ENCODE results near the gene ZNF763. TPM values are rescaled to one million over a fixed set of nuclear protein-coding genes. Genes with fewer than 3 reads are reported as not detected.
"Not testable (repeated sequence)": the region's sequence is repeated elsewhere in the genome, so short reads cannot be mapped to it uniquely, and the experiment has no call there.

Gene ZNF763
- total RNA-seq, 4 donors from 2014 or later, result 1.9 to 5.6 (median 3.8) TPM

- TF ChIP-seq EP300 (IDR thresholded peaks at IDR 0.05) (no peak), POLR2A (IDR thresholded peaks at IDR 0.05) (no peak), POLR2AphosphoS5 (IDR thresholded peaks at IDR 0.05) (no peak), CTCF (IDR thresholded peaks at IDR 0.05) (no peak)
- Histone ChIP-seq H3K27me3 (no peaks in the 10 kb centered on the region), H3K4me1 (no peaks in the 10 kb centered on the region), H3K27ac (no peak overlapping the region), H3K4me3 (no peak overlapping the region), H3K36me3 (peaks cover 87% of the 10 kb centered on the region), H3K9me3 (peaks cover 73% of the 10 kb centered on the region)
- DNase-seq (ENCODE audit: low spot score in 2 of 2), result no peak
- 95% methylated on average over 2 of the region's 4 CpGs for WGBS
These were observed 20.2 kb upstream of the ZNF763 start for GRCh38 chr19:11944656-11945055.

GRCh38 chr19:11948646-11949045, 16.2 kb upstream of the ZNF763 start:
- TF ChIP-seq POLR2A (IDR thresholded peaks at IDR 0.05), result no peak
- no peak for TF ChIP-seq CTCF (IDR thresholded peaks at IDR 0.05)
- TF ChIP-seq EP300 (IDR thresholded peaks at IDR 0.05), result no peak
- TF ChIP-seq POLR2AphosphoS5 (IDR thresholded peaks at IDR 0.05), result no peak
- H3K27me3 ChIP-seq, result no peaks in the 10 kb centered on the region
- no peaks in the 10 kb centered on the region for H3K4me1 ChIP-seq
- peaks cover 68% of the 10 kb centered on the region for H3K36me3 ChIP-seq
- WGBS, result 98% methylated on average over 3 of the region's 3 CpGs
- peaks cover 75% of the 10 kb centered on the region for H3K9me3 ChIP-seq
- DNase-seq (ENCODE audit: low spot score in 2 of 2), result no peak
- no peak overlapping the region for H3K27ac ChIP-seq
- no peak overlapping the region for H3K4me3 ChIP-seq

DNA sequence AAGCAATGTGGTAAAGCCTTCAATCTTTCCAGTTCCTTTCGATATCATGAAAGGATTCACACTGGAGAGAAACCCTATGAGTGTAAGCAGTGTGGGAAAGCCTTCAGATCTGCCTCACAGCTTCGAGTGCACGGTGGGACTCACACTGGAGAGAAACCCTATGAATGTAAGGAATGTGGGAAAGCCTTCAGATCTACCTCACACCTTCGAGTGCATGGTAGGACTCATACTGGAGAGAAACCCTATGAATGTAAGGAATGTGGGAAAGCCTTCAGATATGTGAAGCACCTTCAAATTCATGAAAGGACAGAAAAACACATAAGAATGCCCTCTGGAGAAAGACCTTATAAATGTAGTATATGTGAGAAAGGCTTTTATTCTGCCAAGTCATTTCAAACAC, 15.6 kb upstream of the ZNF763 start:
- Histone ChIP-seq H3K27me3 (no peaks in the 10 kb centered on the region), H3K4me1 (no peaks in the 10 kb centered on the region), H3K9me3 (peaks cover 72% of the 10 kb centered on the region), H3K4me3 (no peak overlapping the region), H3K36me3 (peaks cover 64% of the 10 kb centered on the region), H3K27ac (no peak overlapping the region)
- TF ChIP-seq EP300 (IDR thresholded peaks at IDR 0.05) (no peak), POLR2A (IDR thresholded peaks at IDR 0.05) (no peak), CTCF (IDR thresholded peaks at IDR 0.05) (no peak), POLR2AphosphoS5 (IDR thresholded peaks at IDR 0.05) (no peak)
- 98% methylated on average over 4 of the region's 4 CpGs for WGBS
- no peak for DNase-seq (ENCODE audit: low spot score in 2 of 2)

DNA sequence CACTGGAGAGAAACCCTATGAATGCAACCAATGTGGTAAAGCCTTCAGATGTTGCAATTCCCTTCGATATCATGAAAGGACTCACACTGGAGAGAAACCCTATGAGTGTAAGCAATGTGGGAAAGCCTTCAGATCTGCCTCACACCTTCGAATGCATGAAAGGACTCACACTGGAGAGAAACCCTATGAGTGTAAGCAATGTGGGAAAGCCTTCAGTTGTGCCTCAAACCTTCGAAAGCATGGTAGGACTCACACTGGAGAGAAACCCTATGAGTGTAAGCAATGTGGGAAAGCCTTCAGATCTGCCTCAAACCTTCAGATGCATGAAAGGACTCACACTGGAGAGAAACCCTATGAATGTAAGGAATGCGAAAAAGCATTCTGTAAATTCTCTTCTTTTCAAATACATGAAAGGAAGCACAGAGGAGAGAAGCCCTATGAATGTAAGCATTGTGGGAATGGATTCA, 15.2 kb upstream of the ZNF763 start:
- 96% methylated on average over 4 of the region's 4 CpGs for WGBS
- not testable (repeated sequence) for H3K27me3 ChIP-seq; H3K4me3 ChIP-seq; DNase-seq (ENCODE audit: low spot score in 2 of 2); H3K4me1 ChIP-seq; H3K27ac ChIP-seq
- H3K9me3 ChIP-seq, result peaks cover 69% of the 10 kb centered on the region
- peaks cover 60% of the 10 kb centered on the region for H3K36me3 ChIP-seq

GRCh38 chr19:11950312-11950711, 14.5 kb upstream of the ZNF763 start:
- no peak for DNase-seq (ENCODE audit: low spot score in 2 of 2)
- Histone ChIP-seq H3K4me3 (no peak overlapping the region), H3K27ac (no peak overlapping the region), H3K9me3 (peaks cover 67% of the 10 kb centered on the region), H3K27me3 (no peaks in the 10 kb centered on the region), H3K4me1 (no peaks in the 10 kb centered on the region), H3K36me3 (peaks cover 54% of the 10 kb centered on the region)
- TF ChIP-seq CTCF (IDR thresholded peaks at IDR 0.05) (no peak), POLR2A (IDR thresholded peaks at IDR 0.05) (no peak), EP300 (IDR thresholded peaks at IDR 0.05) (no peak), POLR2AphosphoS5 (IDR thresholded peaks at IDR 0.05) (no peak)
- 95% methylated on average over 5 of the region's 5 CpGs for WGBS
